Measurements from ENCODE around the gene SMCO1. TPM values are rescaled to one million over a fixed set of nuclear protein-coding genes. Genes with fewer than 3 reads are reported as not detected.
"Not testable (repeated sequence)": the region's sequence is repeated elsewhere in the genome, so short reads cannot be mapped to it uniquely, and the experiment has no call there.

The SMCO1 gene
- total and polyA plus RNA-seq, 8 donors = not detected

DNA sequence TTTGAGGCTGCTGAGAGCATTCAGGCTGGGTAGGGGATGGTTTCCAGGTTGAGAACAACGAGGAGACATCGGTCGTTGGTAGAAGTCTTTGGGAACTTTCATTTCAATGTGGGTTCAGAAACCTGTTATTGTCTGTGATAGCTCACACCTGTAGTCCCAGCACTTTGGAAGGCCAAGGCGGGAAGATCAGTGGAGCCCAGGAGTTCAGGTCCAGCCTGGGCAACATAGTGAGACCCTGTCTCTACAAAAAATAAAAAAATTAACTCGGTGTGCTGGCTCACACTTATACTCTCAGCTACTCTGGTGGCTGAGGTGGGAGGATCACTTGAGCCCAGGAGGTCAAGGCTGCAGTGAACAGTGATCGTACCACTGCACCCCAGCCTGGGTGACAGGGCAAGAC, 10.6 kb downstream of the SMCO1 start:
- no peak for TF ChIP-seq POLR2A (IDR thresholded peaks at IDR 0.05)
- TF ChIP-seq POLR2AphosphoS5 (IDR thresholded peaks at IDR 0.05) = no peak
- intact Hi-C loops (cut with DNase I; ENCODE audit: low total_unique reads) = no loop called here
- H3K27ac ChIP-seq = peak overlapping the region in 3 of 5 donors; percentile 95 to 99 (median 96)
- H3K4me1 ChIP-seq = peaks cover 9 to 28% (median 21%) of the 10 kb centered on the region in 4 donors
- H3K9me3 ChIP-seq = peaks cover 0 to 4% (median 0%) of the 10 kb centered on the region in 4 donors
- WGBS, 5 donors = 95 to 97% (median 96%) methylated on average over 6 of the region's 6 CpGs
- no peak overlapping the region for H3K4me3 ChIP-seq
- no peaks in the 10 kb centered on the region for H3K36me3 ChIP-seq
- H3K27me3 ChIP-seq = no peaks in the 10 kb centered on the region
- no peak for DNase-seq

DNA sequence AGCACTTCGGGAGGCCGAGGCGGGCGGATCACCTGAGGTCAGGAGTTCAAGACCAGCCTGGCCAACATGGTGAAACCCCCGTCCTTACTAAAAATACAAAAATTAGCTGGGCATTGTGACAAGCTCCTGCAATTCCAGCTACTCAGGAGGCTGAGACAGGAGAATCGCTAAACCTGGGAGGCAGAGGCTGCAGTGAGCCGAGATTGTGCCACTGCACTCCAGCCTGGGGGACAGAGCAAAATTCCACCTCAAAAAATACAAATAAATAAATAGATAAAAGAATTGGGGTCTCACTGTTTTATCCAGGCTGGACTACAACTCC, 11.1 kb downstream of the SMCO1 start:
- WGBS, 5 donors = 19 to 57% (median 24%) methylated on average over 3 to 7 of the region's 7 CpGs
- DNase-seq; H3K9me3 ChIP-seq; H3K36me3 ChIP-seq; H3K27me3 ChIP-seq; intact Hi-C loops (cut with DNase I; ENCODE audit: low total_unique reads): not testable (repeated sequence)
- Histone ChIP-seq H3K27ac (peak overlapping the region; percentile 95 to 99 (median 96)), H3K4me3 (peak overlapping the region; percentile 62 to 89 (median 78)), H3K4me1 (peaks cover 9 to 33% (median 26%) of the 10 kb centered on the region in 4 donors)

DNA sequence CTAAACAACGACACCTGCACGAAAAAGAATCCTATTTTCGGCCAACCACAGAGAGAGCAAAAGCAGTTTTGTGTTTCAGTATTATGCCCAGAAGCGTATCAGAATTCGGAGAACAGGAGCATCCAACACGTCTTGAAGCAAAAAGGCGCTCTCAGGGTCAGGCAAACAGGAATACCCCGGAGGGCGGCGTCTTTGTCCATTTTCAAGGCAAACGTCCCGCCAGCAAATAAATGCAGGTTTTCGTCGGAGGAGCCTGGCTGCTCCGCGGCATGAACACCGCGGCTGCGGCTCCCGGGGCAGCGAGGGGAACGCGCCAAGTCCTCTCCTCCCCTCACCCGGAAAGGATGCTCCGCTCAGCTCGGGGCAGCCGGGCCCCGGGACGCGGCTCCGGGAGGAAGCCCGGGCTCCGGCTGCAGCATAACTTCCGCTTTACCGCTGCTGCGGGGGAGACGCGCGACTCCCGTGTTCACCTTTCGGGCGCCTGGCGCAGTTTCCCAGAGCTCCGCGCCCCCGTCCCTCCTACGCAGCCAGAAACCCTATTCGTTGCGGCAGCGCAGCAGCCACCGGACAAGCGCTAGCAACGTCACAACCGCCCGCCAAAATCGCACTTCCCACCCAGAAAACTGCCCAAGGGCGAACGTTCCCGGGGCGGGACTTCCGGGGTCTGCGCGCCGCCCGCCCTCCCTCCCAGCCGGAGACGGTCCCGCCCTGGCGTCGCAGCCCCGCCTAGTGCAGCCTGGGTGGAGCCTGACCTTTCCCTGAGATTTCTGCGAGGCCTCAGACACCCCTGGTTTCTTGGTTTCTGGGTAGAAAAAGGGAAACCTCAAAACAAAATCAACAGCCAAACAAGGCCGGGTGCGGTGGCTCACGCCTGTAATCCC, 11.7 kb downstream of the SMCO1 start, which contains the start of gene RNF168:
RNF168 (minus strand) TSS at position 573 of the 881 bp plus-strand sequence. CDS start 595 bp downstream, outside the sequence.
- H3K27ac ChIP-seq = peak within 1 kb of the TSS; percentile 95 to 99 (median 96)
- peaks cover 0 to 4% (median 0%) of the 10 kb centered on the region in 4 donors for H3K9me3 ChIP-seq
- peak; percentile 93 to 99 for DNase-seq
- peak within 1 kb of the TSS; percentile 62 to 89 (median 78) for H3K4me3 ChIP-seq
- no peaks in the 10 kb centered on the region for H3K27me3 ChIP-seq
- peaks cover 9 to 39% (median 29%) of the 10 kb centered on the region in 4 donors for H3K4me1 ChIP-seq
- WGBS, 5 donors = 0 to 1% (median 0%) methylated on average over 24 to 75 of the region's 75 CpGs
- no peaks in the 10 kb centered on the region for H3K36me3 ChIP-seq
- TF ChIP-seq POLR2A (IDR thresholded peaks at IDR 0.05) = peak in 2 of 4 donors; percentile 75 to 81
- TF ChIP-seq, protein P1, sequence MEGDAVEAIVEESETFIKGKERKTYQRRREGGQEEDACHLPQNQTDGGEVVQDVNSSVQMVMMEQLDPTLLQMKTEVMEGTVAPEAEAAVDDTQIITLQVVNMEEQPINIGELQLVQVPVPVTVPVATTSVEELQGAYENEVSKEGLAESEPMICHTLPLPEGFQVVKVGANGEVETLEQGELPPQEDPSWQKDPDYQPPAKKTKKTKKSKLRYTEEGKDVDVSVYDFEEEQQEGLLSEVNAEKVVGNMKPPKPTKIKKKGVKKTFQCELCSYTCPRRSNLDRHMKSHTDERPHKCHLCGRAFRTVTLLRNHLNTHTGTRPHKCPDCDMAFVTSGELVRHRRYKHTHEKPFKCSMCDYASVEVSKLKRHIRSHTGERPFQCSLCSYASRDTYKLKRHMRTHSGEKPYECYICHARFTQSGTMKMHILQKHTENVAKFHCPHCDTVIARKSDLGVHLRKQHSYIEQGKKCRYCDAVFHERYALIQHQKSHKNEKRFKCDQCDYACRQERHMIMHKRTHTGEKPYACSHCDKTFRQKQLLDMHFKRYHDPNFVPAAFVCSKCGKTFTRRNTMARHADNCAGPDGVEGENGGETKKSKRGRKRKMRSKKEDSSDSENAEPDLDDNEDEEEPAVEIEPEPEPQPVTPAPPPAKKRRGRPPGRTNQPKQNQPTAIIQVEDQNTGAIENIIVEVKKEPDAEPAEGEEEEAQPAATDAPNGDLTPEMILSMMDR (IDR thresholded peaks at IDR 0.05) = no peak
- no peak for TF ChIP-seq EP300 (IDR thresholded peaks at IDR 0.05)
- peak; percentile 94 to 97 (median 96) for TF ChIP-seq POLR2AphosphoS5 (IDR thresholded peaks at IDR 0.05)
- intact Hi-C loops (cut with DNase I; ENCODE audit: low total_unique reads) = no loop called here

DNA sequence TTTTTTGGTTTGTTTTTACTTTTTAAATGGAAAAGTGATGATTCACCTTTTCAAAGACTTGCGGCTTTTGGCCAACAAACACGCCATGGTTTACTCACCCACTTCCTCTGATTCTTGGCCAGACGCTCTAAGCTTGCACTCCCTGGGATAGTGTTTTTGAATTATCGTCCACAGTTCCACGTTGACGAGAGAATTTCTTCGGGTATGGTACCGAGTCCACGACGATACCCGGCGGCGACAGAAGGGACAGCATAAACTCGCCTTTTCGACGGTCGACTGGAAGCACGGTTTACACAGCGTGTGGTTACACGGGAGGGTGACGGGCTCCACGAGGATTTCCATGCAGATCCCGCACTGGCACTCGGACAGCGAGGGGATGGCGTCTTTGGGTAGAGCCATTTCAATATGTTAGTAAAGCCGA, 12.4 kb downstream of the SMCO1 start:
- H3K9me3 ChIP-seq = peaks cover 0 to 4% (median 0%) of the 10 kb centered on the region in 4 donors
- TF ChIP-seq POLR2AphosphoS5 (IDR thresholded peaks at IDR 0.05) = peak in 2 of 3 donors; percentile 57 to 71
- TF ChIP-seq, protein P1 (IDR thresholded peaks at IDR 0.05) = no peak
- no peak for TF ChIP-seq POLR2A (IDR thresholded peaks at IDR 0.05)
- intact Hi-C loops (cut with DNase I; ENCODE audit: low total_unique reads) = no loop called here
- 0 to 1% (median 0%) methylated on average over 22 to 27 of the region's 27 CpGs for WGBS, 5 donors
- H3K4me3 ChIP-seq = peak overlapping the region; percentile 62 to 89 (median 78)
- H3K27ac ChIP-seq = peak overlapping the region; percentile 95 to 99 (median 96)
- H3K4me1 ChIP-seq = peaks cover 9 to 40% (median 29%) of the 10 kb centered on the region in 4 donors
- no peaks in the 10 kb centered on the region for H3K36me3 ChIP-seq
- peak; percentile 46 to 75 for DNase-seq
- H3K27me3 ChIP-seq = no peaks in the 10 kb centered on the region

DNA sequence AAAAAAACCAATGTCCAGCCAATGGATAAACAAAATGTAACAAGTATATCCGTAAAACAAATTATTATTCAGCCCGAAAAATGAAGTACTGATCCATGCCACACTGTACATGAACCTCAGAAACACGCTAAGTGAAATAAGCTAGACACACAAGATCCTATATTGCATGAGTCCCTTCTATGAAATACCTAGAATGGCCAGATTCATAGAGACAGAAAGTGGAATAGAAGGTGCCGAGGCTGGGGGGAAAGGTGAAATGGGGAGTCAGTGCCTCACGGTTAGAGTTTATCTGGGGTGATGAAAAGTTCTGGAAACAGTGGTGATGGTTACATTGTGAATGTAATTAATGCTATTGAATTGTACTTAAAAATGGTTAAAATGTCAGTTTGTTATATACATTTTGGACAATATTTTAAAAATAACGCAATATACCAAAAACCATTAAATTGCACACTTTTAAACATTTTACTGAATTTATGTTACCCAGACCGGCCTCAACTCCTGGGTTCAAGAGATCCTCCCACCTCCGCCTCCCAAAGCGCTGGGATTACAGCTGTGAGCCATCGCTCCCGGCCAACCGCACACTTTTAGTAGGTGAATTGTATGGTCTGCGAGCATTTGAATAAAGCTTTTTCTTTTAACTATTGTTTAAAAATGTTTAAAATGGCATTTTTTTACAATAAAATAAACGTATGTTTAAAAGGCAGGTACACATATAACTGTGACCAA, 13.7 kb downstream of the SMCO1 start:
- Histone ChIP-seq H3K27me3 (no peaks in the 10 kb centered on the region), H3K27ac (peak overlapping the region in 4 of 5 donors; percentile 95 to 99 (median 96)), H3K36me3 (no peaks in the 10 kb centered on the region), H3K4me1 (peaks cover 9 to 40% (median 29%) of the 10 kb centered on the region in 4 donors), H3K9me3 (no peaks in the 10 kb centered on the region), H3K4me3 (peak overlapping the region; percentile 62 to 89 (median 78))
- WGBS, 5 donors = 3 to 9% (median 5%) methylated on average over 14 of the region's 14 CpGs
- peak in 1 of 2 donors; percentile 27 for DNase-seq
- no peak for TF ChIP-seq EP300 (IDR thresholded peaks at IDR 0.05)
- TF ChIP-seq POLR2AphosphoS5 (IDR thresholded peaks at IDR 0.05) = no peak
- TF ChIP-seq, protein P1 (IDR thresholded peaks at IDR 0.05) = no peak
- no peak for TF ChIP-seq POLR2A (IDR thresholded peaks at IDR 0.05)
- intact Hi-C loops (cut with DNase I; ENCODE audit: low total_unique reads) = no loop called here

Data from stomach (tissue), 9 donors.